Muscle layer of colon (tissue), 2 donors: ENCODE data around the gene DLG5.

ENCODE experiments used
- H3K27ac ChIP-seq: one replicate; pipeline ENCODE4 v1.7.0; 2013; ENCODE audit warnings: low read depth, mild to moderate bottlenecking, low read length, moderate library complexity
- H3K27me3 ChIP-seq, 2 donors: one replicate each; pipeline ENCODE4 v1.7.0; 2013; ENCODE audit warnings: low read length in 2 of 2, mild to moderate bottlenecking in 2 of 2; ENCODE audit not compliant: insufficient read depth in 2 of 2, control insufficient read depth in 1 of 2
- H3K36me3 ChIP-seq: one replicate; pipeline ENCODE4 v1.7.0; 2013; ENCODE audit warnings: mild to moderate bottlenecking, low read length; ENCODE audit not compliant: insufficient read depth
- H3K4me1 ChIP-seq: one replicate; pipeline ENCODE4 v1.7.0; 2013; ENCODE audit warnings: mild to moderate bottlenecking, low read length; ENCODE audit not compliant: insufficient read depth
- H3K4me3 ChIP-seq, 2 donors: one replicate each; pipeline ENCODE4 v1.7.0; 2013; ENCODE audit warnings: low read length in 2 of 2, low read depth in 1 of 2, mild to moderate bottlenecking in 1 of 2, moderate library complexity in 1 of 2
- H3K9ac ChIP-seq: one replicate; pipeline ENCODE4 v1.7.0; 2013; ENCODE audit warnings: low read length
- H3K9me3 ChIP-seq: one replicate; pipeline ENCODE4 v1.7.0; 2013; ENCODE audit warnings: mild to moderate bottlenecking, low read length
- donor health status: abdominal sarcoma.
- donor health status: Adenocarcinoma of cecum.

The DLG5 gene

DNA sequence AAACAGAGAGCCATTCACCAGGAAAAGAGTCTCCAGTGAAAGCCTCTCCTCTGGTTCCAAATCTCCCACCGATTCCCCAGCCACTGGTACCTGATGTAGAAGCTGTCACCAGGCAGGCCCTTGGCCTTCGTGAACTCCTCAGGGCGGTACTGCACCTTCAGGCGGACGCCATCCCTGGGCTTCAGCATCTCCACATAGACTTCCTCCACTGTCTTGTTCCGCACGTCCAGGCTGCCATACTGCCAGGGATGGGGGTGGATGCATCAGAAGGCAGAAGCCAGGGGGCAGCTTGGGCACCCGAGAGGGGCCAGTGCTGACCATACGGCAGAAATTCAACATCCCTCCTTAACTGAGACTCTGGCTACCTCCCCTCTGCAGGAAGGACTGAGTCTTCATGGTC, 118.8 kb downstream of the DLG5 start:
- peaks cover 81% of the 10 kb centered on the region for H3K36me3 ChIP-seq
- H3K4me3 ChIP-seq = no peak overlapping the region
- no peaks in the 10 kb centered on the region for H3K27me3 ChIP-seq
- no peaks in the 10 kb centered on the region for H3K9me3 ChIP-seq
- no peak overlapping the region for H3K27ac ChIP-seq
- H3K9ac ChIP-seq = no peak overlapping the region
- no peaks in the 10 kb centered on the region for H3K4me1 ChIP-seq

DNA sequence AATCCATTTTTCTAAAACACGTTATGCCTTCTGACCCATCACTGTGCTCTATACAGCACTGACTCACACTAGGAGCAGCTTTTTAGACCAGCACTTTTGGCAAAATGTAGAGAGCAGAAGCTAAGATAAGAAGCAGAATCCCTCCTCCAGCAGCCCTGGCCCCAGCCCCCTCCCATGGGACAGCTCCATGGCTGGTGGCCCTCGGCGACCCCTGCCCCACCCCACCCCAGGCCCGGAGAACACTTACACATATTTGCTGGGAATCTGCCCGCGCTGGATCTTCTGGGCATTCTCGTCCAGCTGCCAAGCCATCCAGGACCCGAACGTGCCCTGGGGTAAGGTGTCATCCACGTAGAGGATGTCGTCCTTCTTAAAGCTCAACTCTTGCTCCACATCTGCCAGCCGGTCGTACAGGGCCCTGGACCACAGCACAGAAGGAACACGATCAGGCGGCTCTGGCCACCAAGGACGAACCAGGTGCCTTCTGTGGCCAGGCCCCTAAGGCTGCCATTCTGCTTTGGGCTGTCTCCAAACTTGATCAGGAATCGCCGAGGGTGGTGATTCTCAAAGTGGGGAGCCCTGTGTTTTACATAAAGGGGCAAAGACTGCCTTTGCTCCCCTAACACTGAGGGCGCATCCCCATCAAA, 119.9 kb downstream of the DLG5 start:
- H3K36me3 ChIP-seq = peaks cover 78% of the 10 kb centered on the region
- H3K4me1 ChIP-seq = no peaks in the 10 kb centered on the region
- H3K27me3 ChIP-seq = no peaks in the 10 kb centered on the region
- no peak overlapping the region for H3K4me3 ChIP-seq
- no peak overlapping the region for H3K27ac ChIP-seq
- no peaks in the 10 kb centered on the region for H3K9me3 ChIP-seq
- no peak overlapping the region for H3K9ac ChIP-seq

- peaks cover 75% of the 10 kb centered on the region for H3K36me3 ChIP-seq
- no peaks in the 10 kb centered on the region for H3K9me3 ChIP-seq
- no peak overlapping the region for H3K4me3 ChIP-seq
- no peak overlapping the region for H3K9ac ChIP-seq
- no peaks in the 10 kb centered on the region for H3K4me1 ChIP-seq
- H3K27ac ChIP-seq = no peak overlapping the region
- H3K27me3 ChIP-seq = no peaks in the 10 kb centered on the region
Measured at GRCh38 chr10:77805676-77806075, 120.9 kb downstream of the DLG5 start.

- no peaks in the 10 kb centered on the region for H3K4me1 ChIP-seq
- H3K9ac ChIP-seq = no peak overlapping the region
- H3K27ac ChIP-seq = no peak overlapping the region
- H3K9me3 ChIP-seq = no peaks in the 10 kb centered on the region
- H3K27me3 ChIP-seq = no peaks in the 10 kb centered on the region
- H3K36me3 ChIP-seq = peaks cover 71% of the 10 kb centered on the region
- no peak overlapping the region for H3K4me3 ChIP-seq
Measured at GRCh38 chr10:77804371-77804770, 122.2 kb downstream of the DLG5 start.

- no peaks in the 10 kb centered on the region for H3K4me1 ChIP-seq
- H3K36me3 ChIP-seq = peaks cover 75% of the 10 kb centered on the region
- H3K27ac ChIP-seq = no peak overlapping the region
- H3K27me3 ChIP-seq = no peaks in the 10 kb centered on the region
- no peaks in the 10 kb centered on the region for H3K9me3 ChIP-seq
- H3K9ac ChIP-seq = no peak overlapping the region
- no peak overlapping the region for H3K4me3 ChIP-seq
Measured at GRCh38 chr10:77801474-77802161, 124.9 kb downstream of the DLG5 start.

DNA sequence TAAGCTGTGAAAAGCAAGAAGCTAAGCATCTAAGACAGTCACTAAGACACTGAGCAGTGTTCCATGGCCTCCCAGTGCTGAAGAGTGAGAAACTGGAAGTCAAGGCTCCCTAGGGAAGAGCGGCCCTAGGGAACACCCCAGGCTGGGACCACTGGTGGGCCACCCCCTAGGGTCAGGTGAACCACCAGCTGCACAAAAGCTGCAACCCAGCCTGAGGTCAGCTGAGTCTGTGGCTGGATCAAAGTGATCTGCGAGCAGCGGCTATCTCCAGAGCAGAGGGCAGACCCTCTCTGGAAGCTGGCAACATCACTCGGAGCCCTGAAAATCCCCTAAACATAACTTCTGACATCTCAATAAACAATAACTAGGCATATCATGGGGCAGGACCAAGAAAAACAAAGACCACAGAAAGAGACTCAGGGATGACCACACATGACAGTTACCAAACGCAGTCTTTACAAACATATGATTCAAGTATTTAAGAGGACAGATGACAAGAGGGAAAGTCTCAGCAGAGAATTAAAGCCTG, 125.8 kb downstream of the DLG5 start:
- H3K9ac ChIP-seq = no peak overlapping the region
- no peaks in the 10 kb centered on the region for H3K9me3 ChIP-seq
- no peaks in the 10 kb centered on the region for H3K27me3 ChIP-seq
- no peak overlapping the region for H3K4me3 ChIP-seq
- H3K4me1 ChIP-seq = no peaks in the 10 kb centered on the region
- no peak overlapping the region for H3K27ac ChIP-seq
- H3K36me3 ChIP-seq = peaks cover 75% of the 10 kb centered on the region

- no peaks in the 10 kb centered on the region for H3K9me3 ChIP-seq
- peaks cover 75% of the 10 kb centered on the region for H3K36me3 ChIP-seq
- no peaks in the 10 kb centered on the region for H3K27me3 ChIP-seq
- H3K9ac ChIP-seq = no peak overlapping the region
- H3K4me1 ChIP-seq = no peaks in the 10 kb centered on the region
- H3K27ac ChIP-seq = no peak overlapping the region
- H3K4me3 ChIP-seq = no peak overlapping the region
Measured at GRCh38 chr10:77800320-77800719, 126.2 kb downstream of the DLG5 start.

DNA sequence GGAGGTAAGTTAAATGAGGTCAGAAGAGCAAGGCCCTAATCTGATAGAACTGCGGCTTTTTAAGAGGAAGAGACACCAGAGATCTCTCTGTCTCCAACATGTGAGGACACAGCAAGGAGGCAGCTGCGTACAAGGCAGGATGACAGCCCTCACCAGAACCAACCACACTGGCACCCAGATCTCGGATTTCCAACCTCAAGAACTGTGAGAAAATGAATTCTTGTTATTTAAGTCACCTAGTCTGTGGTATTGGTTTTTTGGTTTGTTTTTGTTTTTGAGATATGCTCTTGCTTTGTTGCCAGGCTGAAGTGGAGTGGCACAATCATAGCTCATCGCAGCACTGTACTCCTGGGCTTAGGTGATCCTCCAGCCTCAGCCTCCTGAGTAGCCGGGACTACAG, 127.2 kb downstream of the DLG5 start:
- Histone ChIP-seq H3K27ac (no peak overlapping the region), H3K4me1 (no peaks in the 10 kb centered on the region), H3K36me3 (peaks cover 72% of the 10 kb centered on the region), H3K4me3 (no peak overlapping the region), H3K9ac (no peak overlapping the region), H3K9me3 (no peaks in the 10 kb centered on the region), H3K27me3 (no peaks in the 10 kb centered on the region)

GRCh38 chr10:77798940-77799339, 127.6 kb downstream of the DLG5 start:
- H3K4me1 ChIP-seq = no peaks in the 10 kb centered on the region
- peaks cover 73% of the 10 kb centered on the region for H3K36me3 ChIP-seq
- H3K27ac ChIP-seq = no peak overlapping the region
- no peaks in the 10 kb centered on the region for H3K27me3 ChIP-seq
- H3K4me3 ChIP-seq = no peak overlapping the region
- H3K9ac ChIP-seq = no peak overlapping the region
- H3K9me3 ChIP-seq = no peaks in the 10 kb centered on the region

DNA sequence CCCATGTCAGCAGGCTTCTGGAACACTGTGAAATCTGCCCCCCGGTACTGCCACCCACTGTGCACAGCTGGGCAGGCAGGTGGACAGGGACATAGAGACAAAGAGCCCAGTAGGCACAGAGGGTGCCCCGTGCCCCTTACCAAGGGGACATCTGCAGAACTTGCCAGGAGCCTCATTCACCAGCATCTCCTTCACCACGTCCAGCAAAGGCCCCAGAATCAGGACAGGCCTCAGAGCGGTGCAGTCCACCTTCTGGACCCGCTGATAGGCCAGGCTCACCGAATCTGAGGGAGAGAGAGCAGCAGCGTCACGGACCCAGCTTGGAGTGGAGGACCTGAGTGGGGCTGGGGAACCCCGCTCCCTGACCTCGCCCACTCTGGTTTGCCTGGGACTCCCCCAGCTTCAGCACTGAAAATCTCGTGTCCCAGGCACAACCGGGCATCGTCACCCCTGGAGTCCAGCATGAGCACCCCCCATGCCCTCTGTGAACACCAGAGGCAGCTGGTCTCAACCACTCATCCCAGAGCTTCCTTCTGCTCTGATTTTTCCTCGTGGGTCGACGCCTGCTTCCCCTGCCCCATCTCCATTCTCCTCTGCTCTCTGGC, 130.1 kb downstream of the DLG5 start:
- Histone ChIP-seq H3K27me3 (no peaks in the 10 kb centered on the region), H3K27ac (no peak overlapping the region), H3K9ac (no peak overlapping the region), H3K4me1 (no peaks in the 10 kb centered on the region), H3K9me3 (no peaks in the 10 kb centered on the region), H3K4me3 (no peak overlapping the region), H3K36me3 (peaks cover 89% of the 10 kb centered on the region)

DNA sequence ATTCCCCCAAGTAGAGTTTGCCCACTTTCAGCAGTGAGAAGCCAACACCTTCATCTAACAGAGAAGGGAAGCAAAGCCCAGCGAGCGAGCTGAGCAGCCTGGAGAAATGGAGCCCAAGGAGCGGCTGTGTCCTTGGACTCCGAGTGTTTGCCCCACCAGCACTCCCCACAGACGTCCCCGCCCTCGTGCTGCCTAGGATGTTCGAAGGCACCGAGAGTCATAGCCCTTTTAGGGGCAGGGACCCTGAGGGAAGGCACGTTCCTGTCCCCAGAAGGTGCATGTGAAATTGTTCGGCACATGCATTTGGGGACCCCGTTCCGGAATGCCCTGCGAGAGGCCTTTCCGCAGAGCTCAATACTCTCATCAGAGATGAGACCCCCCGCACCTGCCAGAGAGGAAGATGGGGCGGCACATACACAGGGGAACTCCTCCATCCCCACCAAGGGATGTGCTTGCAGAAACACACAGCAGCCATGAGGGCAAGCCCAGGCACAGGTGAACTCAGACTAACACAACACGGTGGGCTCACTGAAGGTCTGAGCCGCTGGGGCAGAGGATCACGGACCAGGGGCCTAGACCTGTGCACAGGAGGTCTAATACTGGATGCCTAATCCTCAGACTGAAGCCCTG, 131.0 kb downstream of the DLG5 start:
- H3K9me3 ChIP-seq = no peaks in the 10 kb centered on the region

More for the DNA sequence above, 131.0 kb downstream of the DLG5 start:
- Histone ChIP-seq H3K9ac (no peak overlapping the region), H3K4me3 (no peak overlapping the region), H3K27me3 (no peaks in the 10 kb centered on the region), H3K4me1 (no peaks in the 10 kb centered on the region), H3K36me3 (peaks cover 92% of the 10 kb centered on the region), H3K27ac (no peak overlapping the region)
